Activated B cell treated with CpG ODN at 0.5 μM for 24 hours (primary cell): ENCODE measurements around the gene RTF1. TPM values are rescaled to one million over a fixed set of nuclear protein-coding genes. Genes with fewer than 3 reads are reported as not detected.
A peak's percentile ranks its signal among the peaks of the same experiment; 100 is the strongest.

Experiments
- ATAC-seq: fragments of 200-7000 bp; cut with Tn5 transposase; one replicate; pipeline ENCODE4 v1.10.0; 2021; ENCODE audit warnings: low read depth, mild to moderate bottlenecking, moderate library complexity
- CTCF ChIA-PET: fragments of 350-600 bp; sonication (Branson Sonifier 250); formaldehyde crosslinking; loops from one replicate; lab custom pipeline; 2021; ENCODE audit warnings: antibody characterized with exemption; lab: Charles Lee
- POLR2A ChIA-PET: fragments of 350-600 bp; sonication (Branson Sonifier 250); formaldehyde crosslinking; loops from one replicate; lab custom pipeline; 2021; ENCODE audit warnings: antibody characterized with exemption; lab: Charles Lee
- DNase-seq: peaks from one replicate; pipeline ENCODE4 v3.0.0; 2022
- H3K27ac Mint-ChIP-seq: one replicate; pipeline ENCODE4 v1.8.0; 2020; ENCODE audit warnings: mixed read lengths
- H3K27me3 Mint-ChIP-seq: one replicate; pipeline ENCODE4 v1.8.0; 2021; ENCODE audit warnings: mixed read lengths
- H3K36me3 Mint-ChIP-seq: one replicate; pipeline ENCODE4 v1.8.0; 2021; ENCODE audit warnings: low read depth, mixed read lengths
- H3K4me1 Mint-ChIP-seq: one replicate; pipeline ENCODE4 v1.8.0; 2021; ENCODE audit warnings: mixed read lengths
- H3K4me3 Mint-ChIP-seq: one replicate; pipeline ENCODE4 v1.8.0; 2020; ENCODE audit warnings: mild to moderate bottlenecking, mixed read lengths
- H3K9me3 Mint-ChIP-seq: one replicate; pipeline ENCODE4 v1.8.0; 2020; ENCODE audit warnings: mixed read lengths
- CTCF ChIP-seq: fragments of 200-600 bp; IDR thresholded peaks from one replicate; pipeline ENCODE4 v1.8.0; 2022; ENCODE audit warnings: antibody characterized with exemption, mild to moderate bottlenecking
- intact Hi-C: fragments of 100-400 bp; cut with micrococcal nuclease; formaldehyde crosslinking; loops from one replicate; pipeline ENCODE4 v1.15.1; 2024
- total RNA-seq: library from RNA; stranded (reverse); gene quantifications from 2 replicates; pipeline ENCODE4 v1.2.3, GENCODE V29; 2022

The RTF1 gene
- total RNA-seq, 1 donor from 2014 or later: 37.2 TPM

GRCh38 chr15:41392659-41393058 lies 24.2 kb upstream of the RTF1 start:
- Mint-ChIP-seq H3K36me3 (peaks cover 53% of the 10 kb centered on the region), H3K9me3 (no peaks in the 10 kb centered on the region), H3K4me1 (peaks cover 16% of the 10 kb centered on the region), H3K27me3 (no peaks in the 10 kb centered on the region), H3K4me3 (no peak overlapping the region), H3K27ac (peak overlapping the region; percentile 67)
- CTCF ChIA-PET: no interaction called here
- TF ChIP-seq CTCF: no peak
- DNase-seq (no peak), ATAC-seq (no peak)
- intact Hi-C loops: no loop called here
- POLR2A ChIA-PET: interaction anchor here (0.6 to 0.7 kb wide), 2 partner anchors 92 to 102 kb away, joined by 3 to 5 read pairs; no protein-coding TSS in a partner anchor

- H3K4me1 Mint-ChIP-seq: peaks cover 16% of the 10 kb centered on the region
- H3K9me3 Mint-ChIP-seq: no peaks in the 10 kb centered on the region
- ChIA-PET POLR2A (no interaction called here), CTCF (no interaction called here)
- H3K4me3 Mint-ChIP-seq: no peak overlapping the region
- no peaks in the 10 kb centered on the region for H3K27me3 Mint-ChIP-seq
- ATAC-seq (no peak), DNase-seq (no peak)
- TF ChIP-seq CTCF: no peak
- peaks cover 41% of the 10 kb centered on the region for H3K36me3 Mint-ChIP-seq
- no peak overlapping the region for H3K27ac Mint-ChIP-seq
- intact Hi-C loops: no loop called here
Observed at GRCh38 chr15:41394924-41395323, 22.0 kb upstream of the RTF1 start.

GRCh38 chr15:41396111-41396510 lies 20.8 kb upstream of the RTF1 start:
- DNase-seq: no peak
- no peaks in the 10 kb centered on the region for H3K27me3 Mint-ChIP-seq
- peak; percentile 49 for ATAC-seq
- POLR2A ChIA-PET: interaction anchor here (0.6 kb wide), 1 partner anchor 57 kb away, joined by 3 read pairs; no protein-coding TSS in a partner anchor
- H3K36me3 Mint-ChIP-seq: peaks cover 37% of the 10 kb centered on the region
- H3K4me3 Mint-ChIP-seq: peak overlapping the region; percentile 46
- TF ChIP-seq CTCF: no peak
- intact Hi-C loops: no loop called here
- no peaks in the 10 kb centered on the region for H3K9me3 Mint-ChIP-seq
- CTCF ChIA-PET: no interaction called here
- peaks cover 16% of the 10 kb centered on the region for H3K4me1 Mint-ChIP-seq
- H3K27ac Mint-ChIP-seq: peak overlapping the region; percentile 70

- ChIA-PET CTCF (no interaction called here), POLR2A (interaction anchor here (0.6 to 1.3 kb wide), 10 partner anchors 10 to 493 kb away, joined by 3 read pairs; partner anchors contain the start of genes INO80, NUSAP1 and RPAP1)
- H3K9me3 Mint-ChIP-seq: no peaks in the 10 kb centered on the region
- H3K27ac Mint-ChIP-seq: peak overlapping the region; percentile 94
- H3K4me1 Mint-ChIP-seq: peaks cover 16% of the 10 kb centered on the region
- no peak for DNase-seq
- ATAC-seq: no peak
- H3K36me3 Mint-ChIP-seq: peaks cover 10% of the 10 kb centered on the region
- peak overlapping the region; percentile 93 for H3K4me3 Mint-ChIP-seq
- TF ChIP-seq CTCF: no peak
- H3K27me3 Mint-ChIP-seq: no peaks in the 10 kb centered on the region
- intact Hi-C loops: loop anchor here (1.0 to 5.0 kb wide), 8 partner anchors 14 to 1019 kb away; partner anchors contain the start of genes CHP1, GANC, INO80 and KNSTRN
Observed at GRCh38 chr15:41401904-41402267, 15.0 kb upstream of the RTF1 start.

- CTCF ChIA-PET: no interaction called here
- Mint-ChIP-seq H3K4me1 (peaks cover 10% of the 10 kb centered on the region), H3K27me3 (no peaks in the 10 kb centered on the region), H3K4me3 (no peak overlapping the region), H3K27ac (no peak overlapping the region), H3K9me3 (no peaks in the 10 kb centered on the region), H3K36me3 (peaks cover 6% of the 10 kb centered on the region)
- POLR2A ChIA-PET: no interaction called here
- TF ChIP-seq CTCF: no peak
- no peak for ATAC-seq
- intact Hi-C loops: no loop called here
- DNase-seq: no peak
Observed at GRCh38 chr15:41407341-41407740, 9.6 kb upstream of the RTF1 start.
